SK-N-MC (cell line): ENCODE measurements around the gene PRR9.

Experiments
- EZH2 ChIP-seq: fragments of 200-600 bp; sonication (generic); IDR thresholded peaks from one replicate; pipeline ENCODE4 v1.6.1; 2017; ENCODE audit warnings: antibody characterized with exemption
- POLR2AphosphoS5 ChIP-seq: IDR thresholded peaks from 2 replicates; pipeline ENCODE4 v1.6.1; 2012; ENCODE audit warnings: mild to moderate bottlenecking, low read depth, low read length, borderline replicate concordance

DNA sequence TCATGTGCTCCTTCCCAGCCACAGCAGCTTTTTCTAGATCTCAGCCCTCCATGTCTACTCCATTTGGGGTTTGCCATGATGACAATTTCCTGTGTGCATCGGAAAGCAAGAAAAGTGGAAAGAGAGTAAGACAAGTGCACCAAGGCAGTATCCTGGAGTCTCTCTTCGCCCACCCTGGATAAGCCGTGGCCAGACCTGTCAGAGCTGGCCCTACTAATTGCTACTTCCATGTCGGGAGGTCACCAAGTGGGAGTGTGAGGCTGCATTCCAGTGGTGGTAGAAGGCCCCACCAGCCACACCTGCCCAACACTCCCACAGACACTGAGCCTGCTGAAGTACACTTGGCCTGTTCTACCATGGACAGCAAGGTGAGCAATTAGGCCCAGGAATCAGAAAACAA is 28.1 kb downstream of the PRR9 start:
- no peak for TF ChIP-seq EZH2
- no peak for TF ChIP-seq POLR2AphosphoS5
